Anterior cingulate cortex (tissue), 58 donors: ENCODE results near the gene SETD3.

ENCODE experiments used
- DNase-seq, 58 donors: peaks; one replicate each; lab custom pipeline; 2025; lab: John Stamatoyannopoulos, UW

Gene SETD3

DNA sequence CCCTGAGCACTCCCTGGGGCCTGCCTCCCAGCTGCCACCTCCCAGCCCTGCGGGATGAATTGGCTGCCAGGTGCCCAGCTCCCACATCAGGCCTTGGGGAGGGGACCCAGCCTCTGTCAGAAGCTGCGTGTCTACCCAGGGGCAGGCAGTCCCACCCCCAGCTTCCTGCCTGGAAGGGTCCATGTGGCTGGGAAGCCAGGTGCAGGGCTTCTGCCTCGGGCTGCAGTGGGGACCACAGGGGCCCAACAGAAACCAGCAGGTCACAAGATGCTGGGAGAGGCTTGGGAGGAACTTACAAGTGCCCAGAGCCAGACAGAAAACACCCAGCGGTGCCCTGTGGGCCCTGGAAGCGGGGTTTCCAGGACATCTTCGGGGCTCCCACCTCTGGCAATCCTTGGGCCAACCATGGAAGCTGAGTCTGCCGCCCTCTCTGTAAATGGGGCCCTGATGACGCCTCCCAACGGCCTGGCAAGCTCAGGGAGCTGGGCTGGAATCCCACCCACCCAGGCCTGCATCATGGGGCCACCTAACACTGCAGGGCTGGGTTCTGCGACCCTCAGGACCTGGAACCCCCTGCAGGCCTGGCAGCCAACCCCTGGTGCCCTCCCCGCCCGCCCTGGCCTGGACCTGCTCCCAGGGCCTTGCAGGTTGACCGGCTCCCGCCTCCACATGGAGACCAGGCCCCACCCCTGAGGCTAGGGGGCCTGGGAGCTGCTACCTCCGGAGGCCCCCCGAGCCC, 37.2 kb upstream of the SETD3 start:
- DNase-seq: no peak

GRCh38 chr14:99516871-99517642, 36.4 kb upstream of the SETD3 start:
- DNase-seq: no peak

- DNase-seq: no peak
Measured at GRCh38 chr14:99516156-99516870, 35.7 kb upstream of the SETD3 start.

- no peak for DNase-seq
Measured at GRCh38 chr14:99515301-99516155, 34.9 kb upstream of the SETD3 start.

DNA sequence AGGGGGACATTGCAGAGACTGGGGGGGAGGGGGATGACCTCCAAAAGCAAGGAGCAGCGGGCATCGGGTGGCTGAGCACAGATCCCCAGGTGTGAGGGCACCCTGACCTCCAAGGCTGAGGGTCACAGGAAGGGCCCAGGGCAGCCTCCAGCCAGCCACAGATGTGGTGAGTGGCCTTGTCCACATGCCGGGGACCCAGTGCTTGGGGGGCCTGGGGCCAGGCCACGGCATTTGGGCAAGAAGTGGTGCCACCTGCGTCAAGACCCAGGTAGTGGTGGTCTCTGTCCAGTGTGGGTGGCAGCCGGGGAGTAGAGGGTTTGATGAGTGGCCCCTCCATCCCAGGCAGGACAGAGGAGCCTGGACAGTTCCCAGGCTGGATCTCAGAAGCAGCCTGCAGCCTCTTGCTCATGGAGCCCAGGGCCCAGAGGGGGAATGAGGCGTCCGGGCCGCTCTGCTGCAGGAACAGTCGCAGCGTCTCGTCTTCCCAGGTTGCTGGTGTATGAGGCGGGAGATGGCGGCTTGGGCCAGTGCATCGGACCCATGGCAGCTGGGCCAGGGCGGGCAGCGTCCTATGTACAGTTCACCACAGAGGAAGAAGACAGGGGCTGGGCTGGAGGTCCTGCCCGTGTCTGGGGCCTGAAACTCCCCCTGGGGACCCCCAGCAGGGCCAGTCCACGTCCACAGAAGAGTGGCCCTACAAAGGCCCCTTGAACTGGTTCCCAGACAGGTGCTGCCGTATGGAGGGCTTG, 34.1 kb upstream of the SETD3 start:
- DNase-seq: no peak

DNA sequence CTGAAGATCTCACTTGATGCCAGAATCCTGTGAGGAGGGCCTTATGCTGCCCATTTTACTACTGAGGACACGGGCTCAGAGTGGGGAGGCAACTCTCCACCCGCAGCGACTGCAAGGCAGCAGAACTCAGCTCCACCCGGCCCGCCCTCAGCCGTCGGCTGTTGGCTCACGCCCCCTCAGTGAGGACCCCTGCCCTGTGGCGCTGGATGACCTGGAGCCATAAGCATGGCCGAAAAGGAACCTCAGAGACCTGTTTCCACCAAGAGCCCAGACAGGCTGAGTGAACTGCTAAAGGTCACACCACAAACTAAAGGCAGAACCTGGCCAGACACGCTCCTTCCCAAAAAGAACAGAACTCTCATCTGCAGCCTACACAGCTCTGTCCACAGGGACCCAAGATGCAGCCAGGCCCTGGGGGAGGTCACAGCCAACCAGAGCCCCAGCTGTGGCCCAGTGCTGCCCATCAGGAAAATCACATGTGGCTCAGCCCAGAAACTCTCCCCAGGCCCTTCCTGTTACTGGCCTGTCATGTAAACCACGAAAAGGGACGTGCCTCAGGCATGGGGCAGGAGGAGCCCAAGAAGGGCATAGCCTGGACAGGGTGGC, 33.4 kb upstream of the SETD3 start:
- no peak for DNase-seq

DNA sequence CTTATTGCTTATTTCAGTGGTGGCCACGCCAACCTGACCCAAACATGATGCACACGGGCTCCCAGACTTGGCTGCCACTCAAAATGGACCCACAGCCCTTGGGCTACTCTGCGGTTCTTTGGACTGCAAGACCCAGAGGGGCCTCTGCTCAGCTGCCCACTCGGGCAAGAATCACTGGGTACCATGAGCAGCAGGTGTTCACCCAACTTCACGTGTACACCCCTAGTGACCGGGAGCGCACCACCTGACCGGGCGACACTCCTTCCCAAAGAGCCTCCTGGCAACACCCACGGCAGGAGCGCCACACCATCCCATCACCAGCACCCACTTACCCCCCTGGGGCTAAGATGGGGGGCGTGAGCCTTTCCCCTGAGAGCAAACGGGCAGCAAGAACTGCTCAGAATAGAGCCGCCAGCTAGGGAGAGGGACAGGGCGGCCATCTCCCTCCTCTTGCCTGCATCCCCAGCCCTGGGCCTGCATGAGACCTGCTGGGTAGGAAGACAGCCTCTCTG, 32.6 kb upstream of the SETD3 start:
- no peak for DNase-seq

DNA sequence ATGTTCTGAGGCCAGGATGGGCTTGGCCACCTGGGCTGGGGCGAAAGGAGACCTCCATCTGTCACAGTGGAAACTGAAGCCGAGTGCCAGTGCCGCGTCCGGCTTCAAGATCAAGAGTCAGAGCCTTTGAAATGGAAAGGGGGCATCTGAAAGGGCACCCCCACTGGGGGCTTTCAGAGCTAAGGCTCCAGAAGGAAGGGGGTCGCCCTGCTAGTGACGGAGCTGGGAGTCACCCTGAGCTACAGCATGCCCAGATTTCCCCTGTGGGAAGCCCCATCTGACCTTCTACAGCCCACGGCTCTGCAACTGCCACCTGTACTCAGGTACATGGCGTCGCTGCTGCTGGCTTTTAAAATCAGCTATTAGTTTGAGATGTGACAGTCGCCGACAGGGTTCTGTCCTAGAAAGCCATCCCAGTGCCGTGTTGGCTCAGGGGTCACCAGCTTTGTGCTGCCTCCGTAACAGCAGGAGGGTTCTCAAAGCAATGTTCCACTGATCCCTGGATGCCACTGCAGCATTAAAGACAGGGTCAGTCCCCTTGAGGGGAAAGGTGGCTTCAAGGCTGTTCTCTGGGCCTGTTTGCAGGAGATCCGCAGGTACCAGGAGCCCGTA, 32.0 kb upstream of the SETD3 start:
- no peak for DNase-seq

DNA sequence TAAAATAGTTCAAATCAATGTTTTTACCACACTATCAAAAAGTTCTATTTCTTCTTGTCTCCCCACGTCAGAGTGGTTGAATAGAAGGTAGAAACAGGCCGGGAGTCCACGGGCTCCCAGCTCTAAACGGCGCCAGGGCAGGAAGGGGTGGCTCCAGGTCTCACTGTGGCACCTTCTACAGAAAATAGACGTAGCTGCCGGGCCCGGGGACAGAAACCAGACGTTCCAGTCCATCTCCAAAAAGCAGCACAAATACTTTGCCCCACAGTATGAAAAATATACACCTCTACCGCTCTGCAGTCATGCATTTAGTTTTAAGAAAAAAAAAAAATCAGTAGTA, 31.4 kb upstream of the SETD3 start:
- no peak for DNase-seq

- peak in 31 of 58 donors; percentile 20 to 66 (median 42) for DNase-seq
Measured at GRCh38 chr14:99511421-99512109, 30.9 kb upstream of the SETD3 start.

GRCh38 chr14:99510556-99511139, 30.0 kb upstream of the SETD3 start:
- DNase-seq: no peak

- no peak for DNase-seq
Measured at GRCh38 chr14:99509871-99510555, 29.4 kb upstream of the SETD3 start.

GRCh38 chr14:99508896-99509629, 28.4 kb upstream of the SETD3 start:
- DNase-seq: no peak

DNA sequence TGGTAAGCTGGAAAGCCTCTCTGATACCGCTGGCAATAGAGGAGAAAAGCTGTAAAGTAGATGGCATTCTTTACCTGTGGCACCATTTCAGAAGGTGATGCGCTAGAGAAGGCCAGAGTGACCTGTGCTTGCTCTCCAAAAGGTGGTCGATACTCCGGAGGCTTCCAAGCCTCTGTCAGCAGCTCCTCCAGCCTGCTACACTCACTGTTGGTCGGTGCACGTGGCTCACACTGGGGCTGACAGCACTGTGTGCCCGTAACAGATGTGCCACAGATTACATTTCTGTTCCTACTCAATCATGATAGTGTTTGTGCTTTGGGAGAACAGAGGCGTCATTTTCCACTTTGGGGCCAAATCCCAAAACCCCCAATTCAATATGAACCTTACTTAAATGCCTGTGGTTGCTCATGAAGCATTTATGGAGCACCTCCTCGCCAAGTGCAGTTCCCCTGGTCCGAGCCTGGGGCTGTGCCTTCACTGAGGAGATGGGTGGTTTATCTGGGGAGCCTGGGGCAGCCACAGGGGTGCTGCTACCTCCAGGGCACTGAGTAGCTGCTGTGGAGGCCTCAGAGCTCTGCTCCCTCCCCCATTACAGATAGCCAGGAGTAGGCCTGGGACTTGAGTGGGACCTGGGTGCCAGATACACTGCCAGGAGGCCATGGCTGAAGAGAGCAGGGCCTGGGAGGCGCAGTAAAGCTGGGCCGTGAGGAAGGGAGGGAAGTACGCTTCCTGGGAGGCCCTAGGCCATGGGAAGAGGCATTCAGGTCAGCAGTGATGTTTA, 27.4 kb upstream of the SETD3 start:
- no peak for DNase-seq

GRCh38 chr14:99506276-99506675, 25.6 kb upstream of the SETD3 start:
- no peak for DNase-seq

GRCh38 chr14:99505089-99505488, 24.4 kb upstream of the SETD3 start:
- no peak for DNase-seq
